ENCODE measurements around the gene ATXN7L3.
A peak's percentile ranks its signal among the peaks of the same experiment; 100 is the strongest.

Gene ATXN7L3

DNA sequence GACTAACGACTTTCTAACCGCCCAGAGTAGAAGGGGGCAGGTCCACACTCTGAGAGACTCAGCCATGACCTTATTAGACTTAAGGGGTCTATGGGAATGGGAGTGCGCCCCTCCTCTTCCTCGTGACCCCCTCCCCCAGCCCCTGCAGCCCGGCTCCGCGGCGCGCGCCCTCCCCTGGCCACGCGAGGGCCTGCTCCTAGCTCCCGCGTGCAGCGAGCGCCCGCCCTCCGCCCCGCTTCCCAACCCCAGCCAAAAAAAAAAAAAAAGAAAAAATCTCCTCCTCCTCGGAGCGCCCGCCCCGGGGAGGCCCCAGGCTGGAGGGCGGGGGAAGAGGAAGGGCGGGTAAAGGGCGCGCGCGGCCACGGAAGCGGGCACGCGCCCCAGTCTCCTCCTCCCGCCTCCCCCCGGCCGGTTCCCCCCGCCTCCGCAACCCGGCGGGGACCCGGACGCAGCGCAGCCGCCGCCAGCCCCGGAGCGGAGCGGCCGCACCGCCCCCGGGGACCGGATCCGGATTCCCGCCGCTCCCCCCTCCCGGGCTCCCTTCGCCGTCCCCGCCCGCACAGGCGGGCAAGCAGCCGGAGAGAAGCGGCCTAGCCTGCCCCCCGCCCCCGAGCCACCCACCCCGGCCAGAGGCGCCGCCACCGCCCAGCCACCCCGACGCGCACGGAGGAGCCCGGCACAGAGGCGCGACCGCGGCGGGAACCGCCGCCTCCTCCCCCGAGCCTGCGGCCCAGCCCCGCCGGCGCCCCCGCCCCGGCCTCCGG, 18.8 kb upstream of the ATXN7L3 start:
- DNase-seq (ENCODE audit: low read depth in 3 of 3), result peak; percentile 77 to 83 (median 79)

- DNase-seq (ENCODE audit: low read depth in 3 of 3), result no peak
These were observed 18.2 kb upstream of the ATXN7L3 start for GRCh38 chr17:44217738-44218343.

DNA sequence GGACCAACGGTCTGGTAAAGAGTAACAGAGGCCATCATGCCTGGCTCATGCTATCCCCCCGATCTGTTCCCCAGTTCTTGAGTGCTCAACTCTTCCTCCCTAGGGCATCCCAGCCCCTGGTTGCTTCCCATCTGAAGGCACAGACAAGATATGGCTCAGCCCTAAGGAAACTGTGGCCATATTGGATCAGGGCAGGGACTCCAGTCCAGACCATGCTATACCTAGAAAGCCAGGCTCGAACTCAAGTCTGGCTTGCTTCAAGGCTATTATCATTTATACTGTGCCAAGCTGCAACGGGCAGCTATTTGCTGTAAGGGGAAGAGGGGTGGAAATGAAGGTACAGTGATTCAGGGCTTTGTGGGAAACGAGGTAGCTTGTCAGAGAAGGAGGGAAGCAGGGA, 17.0 kb upstream of the ATXN7L3 start:
- no peak for DNase-seq (ENCODE audit: low read depth in 3 of 3)

DNA sequence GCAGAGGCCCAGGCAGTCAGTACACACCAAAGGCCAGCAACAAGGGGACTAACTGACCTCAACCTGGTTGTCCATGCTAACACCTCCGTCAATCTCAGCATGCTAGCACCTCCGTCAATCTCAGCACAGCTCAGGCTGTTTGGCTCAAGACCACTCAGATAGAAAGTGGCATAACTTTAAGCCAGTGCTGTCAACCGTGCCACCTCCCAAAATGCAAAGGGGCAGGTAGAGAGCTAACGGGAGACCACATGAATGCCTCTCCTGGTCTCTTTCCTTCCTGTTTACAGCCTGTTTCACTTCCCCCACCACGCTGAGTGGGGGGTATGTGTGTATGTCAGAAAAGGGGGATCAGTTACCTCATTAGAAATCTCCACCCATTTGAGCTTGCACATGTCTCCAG, 16.5 kb upstream of the ATXN7L3 start:
- DNase-seq (ENCODE audit: low read depth in 3 of 3), result no peak

- DNase-seq (ENCODE audit: low read depth in 3 of 3), result no peak
These were observed 15.2 kb upstream of the ATXN7L3 start for GRCh38 chr17:44214896-44215295.

- DNase-seq (ENCODE audit: low read depth in 3 of 3), result no peak
These were observed 14.5 kb upstream of the ATXN7L3 start for GRCh38 chr17:44214230-44214494.

DNA sequence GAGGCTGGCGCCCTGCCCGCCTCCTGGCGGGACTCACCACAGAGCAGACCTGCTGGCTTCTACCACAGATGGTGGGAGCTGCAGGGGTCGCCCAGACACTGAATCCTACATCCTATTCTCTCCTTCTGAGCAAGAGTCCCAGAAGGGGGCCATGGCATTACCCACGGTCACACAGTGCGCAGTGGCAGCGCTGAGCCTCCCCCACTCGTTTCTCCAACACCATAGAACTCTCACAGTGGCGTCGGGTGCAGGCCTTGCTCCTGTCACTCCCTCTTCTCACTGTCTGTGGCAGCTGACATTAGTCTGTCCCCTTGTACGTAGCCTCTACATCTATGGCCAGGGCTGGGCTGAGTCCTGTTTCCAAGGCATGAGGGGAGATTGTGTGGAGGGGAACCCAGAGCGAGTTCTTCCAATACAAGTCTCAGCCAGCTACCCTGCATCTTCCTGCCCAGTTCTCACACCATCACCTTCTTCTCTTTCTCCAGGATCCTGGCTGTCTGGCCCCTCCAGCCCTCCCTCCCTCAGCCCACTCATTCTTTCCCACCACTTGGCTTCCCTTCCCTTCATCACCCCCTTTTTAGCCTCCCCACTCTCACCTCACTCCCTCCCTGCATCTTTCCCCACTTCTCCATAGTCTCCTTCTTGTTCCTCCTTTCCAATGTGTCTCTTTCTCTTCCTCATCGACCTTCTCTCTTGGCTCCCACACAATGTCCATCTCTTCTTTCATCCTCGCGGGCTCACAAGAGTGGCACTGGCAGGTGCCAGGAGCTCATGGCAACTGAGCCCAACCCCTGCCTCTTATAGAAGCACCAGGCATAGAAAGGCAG, 13.9 kb upstream of the ATXN7L3 start:
- no peak for DNase-seq (ENCODE audit: low read depth in 3 of 3)

DNA sequence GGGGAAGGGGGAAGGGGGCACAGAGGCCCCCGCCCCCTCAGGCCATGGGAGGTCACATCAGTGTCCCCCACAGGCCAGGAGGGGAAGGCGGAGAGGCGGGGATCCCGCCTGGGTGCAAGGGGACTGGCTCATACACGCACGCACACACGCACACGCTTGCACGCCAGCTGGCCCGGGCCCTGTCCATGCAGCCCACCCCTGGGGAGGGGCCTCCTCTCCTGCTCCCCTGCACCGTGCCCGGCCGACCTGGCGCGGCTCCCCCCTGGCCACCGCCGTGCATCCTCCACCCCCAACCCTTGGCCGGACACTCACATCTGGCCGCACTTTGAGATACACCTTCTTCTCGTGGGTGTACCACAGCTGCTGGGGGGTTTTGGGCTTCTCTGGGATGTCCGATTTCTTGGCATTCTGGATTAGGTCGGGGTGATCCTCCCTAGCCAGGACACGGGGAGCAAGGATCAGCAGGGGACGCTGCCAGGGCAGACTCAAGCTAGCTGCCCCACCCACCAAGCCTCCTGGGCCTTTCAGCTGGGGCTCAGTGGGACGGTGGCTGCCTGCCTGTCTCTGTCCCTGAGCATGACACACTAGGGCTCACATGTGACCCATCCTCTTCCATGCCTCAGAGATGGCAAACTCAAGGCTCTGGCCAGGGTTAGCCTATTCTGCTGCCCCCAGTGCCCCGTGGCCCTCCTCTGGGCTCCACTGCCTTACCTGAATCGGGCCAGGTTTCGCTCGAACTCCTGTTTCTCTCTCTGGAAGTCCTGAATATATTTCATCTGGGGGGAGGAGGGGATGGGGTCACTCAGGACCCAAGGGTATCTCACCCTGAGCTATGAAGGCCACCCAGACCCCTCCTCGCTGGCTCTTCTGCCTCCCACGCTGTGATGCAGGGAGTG, 13.1 kb upstream of the ATXN7L3 start:
- DNase-seq (ENCODE audit: low read depth in 3 of 3), result no peak

DNA sequence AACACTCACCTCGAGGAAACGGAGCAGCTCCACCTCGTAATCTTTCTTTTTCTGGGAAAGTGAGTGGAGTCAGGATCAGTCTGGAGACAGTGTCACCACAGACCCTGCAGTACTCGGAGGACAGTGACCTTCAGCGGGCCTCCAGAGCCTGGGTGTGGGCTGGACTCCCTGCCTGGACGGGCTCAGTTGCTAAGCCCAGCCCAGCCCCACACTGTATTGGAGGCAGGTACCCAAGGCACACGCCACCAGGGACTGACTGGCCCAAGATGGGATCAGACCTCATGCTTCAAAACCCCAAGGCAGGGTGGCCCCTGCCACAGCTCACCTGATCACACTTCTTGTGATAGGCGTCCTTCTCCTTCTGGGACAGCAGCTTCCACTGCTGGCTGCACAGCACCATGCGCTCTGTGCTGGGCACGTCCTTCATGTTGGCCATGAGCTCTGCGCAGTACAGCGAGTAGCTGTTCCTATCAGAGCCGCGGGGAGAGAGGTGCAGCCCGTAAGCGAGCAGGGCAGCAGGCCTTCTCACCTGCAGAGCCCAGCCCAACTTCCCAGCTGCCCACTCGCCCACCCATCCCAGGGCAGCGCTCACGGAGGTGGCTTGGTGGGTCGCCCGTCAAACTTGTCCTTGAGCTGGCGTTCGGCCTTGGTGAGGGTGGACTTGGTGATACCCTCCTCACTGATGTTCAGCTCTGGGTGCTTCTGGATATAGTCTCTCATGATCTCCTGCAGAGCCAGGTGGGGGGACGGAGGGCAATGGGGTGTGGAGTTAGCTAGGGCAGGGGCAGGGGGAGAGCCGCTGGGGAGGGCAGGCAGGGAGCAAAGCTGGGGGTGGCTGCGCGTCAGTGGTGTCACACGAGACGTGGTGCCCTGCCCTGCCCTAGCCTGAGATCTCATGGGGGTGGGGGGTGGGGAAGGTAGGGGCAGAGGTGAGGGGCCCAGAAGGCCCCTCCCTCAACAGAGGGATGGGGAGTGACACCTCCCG, 11.9 kb upstream of the ATXN7L3 start:
- no peak for DNase-seq (ENCODE audit: low read depth in 3 of 3)

GRCh38 chr17:44210342-44211192, 10.9 kb upstream of the ATXN7L3 start:
- DNase-seq (ENCODE audit: low read depth in 3 of 3), result peak; percentile 86 to 88 (median 87)

DNA sequence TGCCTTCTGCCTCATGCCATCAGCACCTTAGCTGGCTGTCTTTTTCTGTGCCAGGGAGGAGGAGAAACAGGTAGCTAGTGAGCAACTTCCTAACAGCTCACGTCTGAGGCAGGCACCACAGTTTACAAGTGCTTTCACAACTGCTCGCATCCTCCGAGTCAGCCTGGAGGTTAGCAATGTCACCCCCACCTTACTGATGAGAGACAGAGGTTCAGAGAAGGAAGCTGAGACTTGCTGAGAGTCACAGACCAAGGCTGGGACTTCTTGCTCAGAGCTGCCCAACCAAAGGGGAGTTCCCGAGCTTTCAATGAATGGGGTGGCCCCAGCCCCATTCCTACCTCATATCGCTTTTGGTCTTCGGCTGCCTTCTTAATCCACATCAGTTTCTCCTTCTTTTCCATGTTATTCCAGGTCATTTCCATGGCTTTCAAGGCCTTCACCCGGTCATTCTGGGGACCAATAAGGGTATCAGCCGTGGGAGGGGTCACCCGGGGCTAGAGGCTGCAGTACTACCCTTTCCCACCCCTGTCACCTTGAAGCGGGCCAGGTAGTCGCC, 10.2 kb upstream of the ATXN7L3 start:
- peak in 2 of 3 donors; percentile 55 to 70 for DNase-seq (ENCODE audit: low read depth in 3 of 3)

DNA sequence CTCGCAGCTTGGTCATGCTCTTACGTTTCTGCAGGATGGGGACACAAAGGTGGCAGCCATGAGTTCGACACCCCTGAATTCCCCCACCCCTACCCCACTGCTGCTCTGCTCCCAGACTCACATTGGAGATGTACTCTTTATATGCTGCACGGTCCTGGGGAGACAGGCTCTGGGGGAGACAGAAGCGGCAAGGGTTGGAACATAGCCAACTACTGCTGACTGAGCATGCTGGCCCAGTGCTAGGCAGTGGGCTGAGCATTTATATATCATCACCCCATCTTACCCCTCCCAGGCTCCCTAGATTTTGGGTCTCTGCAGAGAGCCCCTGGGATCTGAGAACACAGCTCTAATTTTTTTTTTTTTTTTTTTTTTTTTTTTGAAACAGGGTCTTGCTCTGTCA, 8.1 kb upstream of the ATXN7L3 start:
- DNase-seq (ENCODE audit: low read depth in 3 of 3), result no peak

DNA sequence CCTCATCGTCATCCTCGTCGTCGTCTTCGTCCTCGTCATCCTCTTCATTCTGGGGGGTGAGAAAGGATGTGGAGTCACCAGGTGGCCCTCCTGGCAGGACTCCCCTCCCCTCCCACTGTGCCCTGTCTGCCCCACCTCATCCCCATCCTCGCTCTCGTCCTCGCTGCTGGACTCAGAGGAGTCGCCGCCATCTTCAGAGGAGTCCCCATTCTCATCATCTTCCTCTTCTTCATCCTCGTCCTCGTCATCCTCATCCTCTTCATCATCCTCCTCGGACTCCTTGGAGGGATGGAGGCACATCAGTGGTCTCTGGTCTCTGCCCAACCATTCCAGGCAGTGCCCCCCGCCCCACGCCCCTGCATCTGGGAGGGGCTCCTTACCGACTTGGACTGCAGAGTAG, 7.6 kb upstream of the ATXN7L3 start:
- no peak for DNase-seq (ENCODE audit: low read depth in 3 of 3)

GRCh38 chr17:44206825-44207155, 7.1 kb upstream of the ATXN7L3 start:
- DNase-seq (ENCODE audit: low read depth in 3 of 3), result no peak

DNA sequence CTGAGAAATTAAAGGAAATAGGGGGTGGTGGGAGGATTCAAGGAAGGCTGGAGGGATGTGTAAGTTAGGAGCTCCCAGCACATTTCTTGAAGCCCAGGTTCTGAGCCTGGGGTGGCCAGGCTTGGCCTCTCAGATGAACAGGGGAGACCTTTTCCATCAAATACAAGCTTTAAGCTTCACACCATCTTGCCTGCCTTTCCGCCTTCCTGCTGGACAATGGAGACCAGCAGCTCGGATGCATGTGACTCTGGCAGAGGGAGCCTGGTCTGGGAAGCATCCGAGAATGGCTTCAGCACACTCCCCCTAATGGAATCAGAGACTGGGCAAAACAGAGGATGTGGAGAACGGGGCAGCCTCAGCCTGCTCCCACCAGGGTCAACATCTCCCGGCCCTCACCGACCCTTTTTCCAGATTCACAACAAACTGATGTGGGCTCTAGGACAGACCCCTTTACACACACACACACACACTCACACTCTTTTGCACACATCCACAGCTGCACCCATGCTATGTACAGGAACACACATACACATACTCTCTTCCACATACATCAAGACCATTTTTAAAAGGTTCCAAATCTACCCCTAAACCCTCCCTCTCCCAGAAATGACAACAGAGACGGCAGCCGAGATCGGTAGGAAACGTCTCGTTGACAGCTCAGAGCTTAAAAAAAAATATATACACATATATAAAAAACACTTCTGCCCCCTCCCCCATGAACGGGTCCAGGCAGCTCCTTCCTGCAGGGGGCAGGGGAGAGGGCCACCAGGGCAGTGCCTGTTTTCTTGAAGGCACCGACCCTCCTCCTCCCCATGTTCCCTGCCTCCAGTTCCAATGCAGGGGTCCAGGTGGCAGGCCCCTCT, 6.5 kb upstream of the ATXN7L3 start:
- DNase-seq (ENCODE audit: low read depth in 3 of 3), result no peak

DNA sequence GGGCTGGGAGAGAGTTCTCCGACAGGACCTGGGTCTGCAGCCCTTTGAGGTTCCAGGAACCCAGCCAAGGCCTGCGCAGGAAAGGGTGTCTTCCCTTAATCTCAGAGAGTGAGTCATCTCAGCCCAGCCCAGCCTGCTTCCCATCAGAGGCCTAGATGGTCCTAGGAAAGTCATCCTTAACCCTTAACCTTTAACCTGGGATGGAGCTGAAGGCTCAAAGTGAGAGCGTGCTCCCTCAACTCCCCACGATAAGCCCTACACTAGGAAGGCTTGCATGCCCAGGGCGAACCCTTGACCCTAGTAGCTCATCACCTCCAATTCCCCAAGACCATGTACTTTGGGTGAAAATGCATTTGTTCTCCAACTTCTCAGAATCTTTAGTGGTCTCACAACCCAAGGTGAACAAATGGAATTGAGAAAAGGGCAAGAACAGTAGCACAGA, 4.8 kb upstream of the ATXN7L3 start:
- no peak for DNase-seq (ENCODE audit: low read depth in 3 of 3)

DNA sequence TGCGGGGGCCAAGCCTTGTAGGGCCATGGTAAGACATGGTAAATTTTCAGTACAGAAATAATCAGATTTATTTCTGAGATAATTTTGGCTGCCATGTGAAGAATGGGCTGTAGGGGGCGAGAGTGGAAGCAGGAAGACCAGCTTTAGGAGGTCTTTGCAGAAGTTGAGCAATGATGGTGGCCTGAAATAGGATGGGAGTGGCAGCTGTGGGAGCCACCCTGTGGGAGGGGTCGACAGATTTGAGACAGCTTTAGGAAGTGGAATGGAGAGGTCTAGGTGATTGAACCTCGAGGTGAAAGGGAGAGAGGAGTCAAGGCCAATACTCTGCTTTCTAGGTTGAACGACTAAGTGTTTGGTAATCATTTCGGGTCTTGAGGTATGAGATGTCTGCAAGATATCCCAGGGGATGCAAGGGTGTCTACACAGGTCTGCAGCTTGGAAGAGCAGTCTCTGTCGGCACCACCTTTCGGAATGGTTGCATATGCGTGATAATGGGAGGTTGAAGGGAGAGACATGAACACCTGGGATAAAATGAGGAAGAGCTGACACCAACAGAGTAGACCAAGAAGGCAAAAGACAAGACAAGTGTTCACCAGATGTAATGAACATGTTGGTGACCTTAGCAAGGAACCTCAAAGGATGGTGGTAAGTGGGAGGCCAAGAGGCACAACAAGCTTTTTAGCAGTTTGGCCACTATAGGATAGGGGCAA, 4.2 kb upstream of the ATXN7L3 start:
- DNase-seq (ENCODE audit: low read depth in 3 of 3), result peak in 1 of 3 donors; percentile 53

DNA sequence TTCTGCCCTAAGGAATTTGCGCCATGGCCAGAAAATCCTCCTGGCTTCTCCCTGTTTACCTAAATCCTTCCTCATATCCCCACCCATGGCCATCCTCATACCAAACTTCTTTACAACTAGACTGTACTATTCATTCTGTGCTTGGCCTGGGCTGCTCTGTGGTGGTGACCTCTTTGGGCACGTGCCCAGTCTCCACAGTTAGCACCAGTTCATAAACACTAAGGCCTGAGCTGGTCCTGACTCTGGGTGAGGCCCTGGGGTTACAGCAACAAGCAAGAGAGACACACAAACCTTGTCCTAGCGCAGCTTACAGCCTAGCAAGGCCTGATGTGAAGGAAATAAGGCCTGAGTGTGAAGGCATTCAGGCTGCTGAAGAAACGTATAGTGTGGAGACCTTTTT, 3.1 kb upstream of the ATXN7L3 start:
- no peak for DNase-seq (ENCODE audit: low read depth in 3 of 3)
